Activated naive CD4-positive, alpha-beta T cell treated with anti-CD3 and anti-CD28 coated beads for 36 hours (primary cell): ENCODE data around the gene CNIH4. TPM values are rescaled to one million over a fixed set of nuclear protein-coding genes. Genes with fewer than 3 reads are reported as not detected.

ENCODE experiments used
- CTCF ChIA-PET: fragments of 350-600 bp; sonication (Branson Sonifier 250); formaldehyde crosslinking; loops from one replicate; lab custom pipeline; 2021; ENCODE audit warnings: antibody characterized with exemption; lab: Charles Lee
- DNase-seq: peaks from one replicate; pipeline ENCODE4 v3.0.0-alpha.2; 2020
- H3K27ac Mint-ChIP-seq: one replicate; pipeline ENCODE4 v1.8.0; 2021; ENCODE audit warnings: mild to moderate bottlenecking, mixed read lengths
- H3K27me3 Mint-ChIP-seq: one replicate; pipeline ENCODE4 v1.8.0; 2021; ENCODE audit warnings: low read depth, mixed read lengths
- H3K36me3 Mint-ChIP-seq: one replicate; pipeline ENCODE4 v1.8.0; 2021; ENCODE audit warnings: low read depth, mixed read lengths
- H3K4me1 Mint-ChIP-seq: one replicate; pipeline ENCODE4 v1.8.0; 2021; ENCODE audit warnings: low read depth, mixed read lengths
- H3K4me3 Mint-ChIP-seq: one replicate; pipeline ENCODE4 v1.8.0; 2021; ENCODE audit warnings: mild to moderate bottlenecking, moderate library complexity, mixed read lengths
- H3K9me3 Mint-ChIP-seq: one replicate; pipeline ENCODE4 v1.8.0; 2021; ENCODE audit warnings: mixed read lengths
- intact Hi-C: fragments of 100-400 bp; cut with micrococcal nuclease; formaldehyde crosslinking; loops from one replicate; pipeline ENCODE4 v1.15.1; 2023
- total RNA-seq, 2 experiments: library from RNA; stranded (reverse); gene quantifications; one replicate each; pipeline ENCODE4 v1.2.3, GENCODE V29; 2021

The CNIH4 gene
- total RNA-seq, 2 experiments from 2014 or later, result 34.7 to 35.1 TPM

GRCh38 chr1:224383218-224383617, 26.5 kb downstream of the CNIH4 start:
- Mint-ChIP-seq H3K27ac (no peak overlapping the region), H3K4me1 (peaks cover 71% of the 10 kb centered on the region), H3K36me3 (peaks cover 9% of the 10 kb centered on the region), H3K27me3 (no peaks in the 10 kb centered on the region), H3K9me3 (no peaks in the 10 kb centered on the region), H3K4me3 (no peak overlapping the region)
- intact Hi-C loops, result loop anchor here (2.0 kb wide), 1 partner anchor 50 kb away; no protein-coding TSS in a partner anchor
- DNase-seq, result no peak
- CTCF ChIA-PET, result interaction anchor here (1.6 kb wide), 1 partner anchor 74 kb away, joined by 5 read pairs; no protein-coding TSS in a partner anchor

DNA sequence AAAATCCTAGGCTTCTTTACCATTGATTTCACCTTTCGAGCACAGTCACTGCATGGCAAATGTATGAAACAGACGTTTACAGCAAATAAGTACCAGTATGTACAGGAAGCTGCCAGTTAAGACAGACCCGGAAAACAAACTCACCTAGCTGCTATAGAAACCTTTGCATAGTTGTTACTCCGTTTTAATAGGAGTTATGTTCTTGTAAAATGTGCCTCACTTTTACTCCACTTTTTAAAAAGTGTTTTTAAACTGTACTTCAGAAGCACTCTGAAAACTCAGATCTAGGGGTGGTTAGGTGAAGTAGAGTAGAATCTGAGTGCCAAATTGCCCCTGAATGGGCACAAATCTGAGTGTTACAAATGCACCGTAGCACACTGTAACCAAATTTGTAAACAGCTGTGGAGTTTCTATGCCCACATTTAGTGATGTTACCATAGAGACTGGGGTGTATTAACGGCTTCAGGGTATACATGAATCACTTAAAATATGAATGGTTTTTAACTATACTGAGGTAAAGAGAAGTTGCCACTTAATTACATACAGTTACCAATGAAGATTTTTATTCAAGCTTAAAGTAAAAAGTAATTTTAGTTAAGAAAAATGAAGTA, 30.7 kb downstream of the CNIH4 start:
- Mint-ChIP-seq H3K27me3 (no peaks in the 10 kb centered on the region), H3K9me3 (no peaks in the 10 kb centered on the region), H3K36me3 (peaks cover 34% of the 10 kb centered on the region), H3K27ac (peak overlapping the region; percentile 66), H3K4me3 (no peak overlapping the region), H3K4me1 (peaks cover 38% of the 10 kb centered on the region)
- no peak for DNase-seq
- intact Hi-C loops, result no loop called here
- CTCF ChIA-PET, result interaction anchor here (0.6 to 1.8 kb wide), 3 partner anchors 10 to 70 kb away, joined by 3 to 6 read pairs (median 3); no protein-coding TSS in a partner anchor

GRCh38 chr1:224387943-224388342, 31.3 kb downstream of the CNIH4 start:
- Mint-ChIP-seq H3K27me3 (no peaks in the 10 kb centered on the region), H3K4me1 (peaks cover 39% of the 10 kb centered on the region), H3K36me3 (peaks cover 39% of the 10 kb centered on the region), H3K9me3 (no peaks in the 10 kb centered on the region), H3K4me3 (no peak overlapping the region), H3K27ac (no peak overlapping the region)
- no peak for DNase-seq
- intact Hi-C loops, result no loop called here
- CTCF ChIA-PET, result interaction anchor here (1.1 to 1.8 kb wide), 2 partner anchors 30 to 69 kb away, joined by 3 to 6 read pairs; no protein-coding TSS in a partner anchor

DNA sequence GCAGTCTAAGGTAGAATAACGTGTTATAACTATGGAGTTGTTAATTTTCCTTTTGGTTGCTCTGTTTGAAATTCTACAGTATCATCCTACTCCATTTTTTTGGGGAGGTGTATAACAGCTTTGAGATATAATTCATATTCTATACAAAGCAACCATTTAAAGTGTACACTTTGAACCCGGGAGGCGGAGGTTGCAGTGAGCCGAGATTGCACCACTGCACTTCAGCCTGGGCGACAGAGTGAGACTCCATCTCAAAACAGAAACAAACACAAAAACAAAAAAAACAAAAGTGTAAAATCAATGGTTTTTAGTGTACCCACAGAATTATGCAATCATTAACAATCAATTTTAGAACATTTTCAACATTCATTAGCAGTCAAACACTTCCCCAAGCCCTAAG, 33.8 kb downstream of the CNIH4 start:
- peaks cover 41% of the 10 kb centered on the region for H3K4me1 Mint-ChIP-seq

DNA sequence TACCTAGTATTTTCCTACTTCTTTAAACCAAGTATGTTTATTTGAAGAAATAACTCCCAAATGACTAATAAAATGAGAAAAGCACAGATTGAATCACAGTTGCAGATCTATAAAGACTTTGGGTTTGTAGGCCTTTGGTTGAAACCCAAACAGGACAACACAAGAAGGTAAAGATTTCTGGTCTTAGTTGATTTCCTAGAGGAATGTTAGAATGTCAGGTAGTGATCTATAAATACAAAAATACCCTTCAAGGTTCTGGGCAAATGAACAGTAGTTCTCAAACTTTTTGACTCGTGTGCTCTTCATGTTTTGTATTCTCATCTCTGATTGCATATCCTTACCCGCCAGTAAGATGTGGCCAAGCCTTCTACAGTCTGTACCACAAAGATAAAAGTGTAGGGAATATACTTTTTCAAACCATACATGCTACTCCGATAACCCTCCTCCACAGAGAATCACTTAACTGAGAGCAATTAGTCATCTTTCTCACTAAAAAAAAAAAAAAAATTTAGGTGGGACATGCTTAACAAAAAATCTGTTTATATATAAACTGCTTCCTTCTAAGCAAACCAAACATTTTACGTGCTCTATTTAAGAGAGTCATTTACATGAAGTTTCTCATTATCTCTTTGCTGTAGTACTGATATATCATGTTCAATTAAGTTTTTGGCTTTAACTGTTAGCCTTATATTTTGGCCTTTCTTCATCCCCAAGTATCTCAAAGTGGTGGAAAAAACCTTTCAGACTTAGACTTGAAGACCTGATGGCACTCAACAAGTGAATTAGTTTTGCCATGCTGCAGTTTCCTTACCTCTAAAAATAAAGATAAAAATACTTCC, 36.0 kb downstream of the CNIH4 start:
- H3K4me1 Mint-ChIP-seq, result peaks cover 27% of the 10 kb centered on the region
- no peaks in the 10 kb centered on the region for H3K9me3 Mint-ChIP-seq
- intact Hi-C loops, result loop anchor here (1.0 kb wide), 1 partner anchor 10 kb away; no protein-coding TSS in a partner anchor
- CTCF ChIA-PET, result no interaction called here
- H3K36me3 Mint-ChIP-seq, result peaks cover 58% of the 10 kb centered on the region
- peak overlapping the region; percentile 51 for H3K27ac Mint-ChIP-seq
- H3K27me3 Mint-ChIP-seq, result no peaks in the 10 kb centered on the region
- H3K4me3 Mint-ChIP-seq, result no peak overlapping the region
- DNase-seq, result no peak

More for the DNA sequence above, 33.8 kb downstream of the CNIH4 start:
- Mint-ChIP-seq H3K36me3 (peaks cover 52% of the 10 kb centered on the region), H3K27me3 (no peaks in the 10 kb centered on the region), H3K9me3 (no peaks in the 10 kb centered on the region), H3K4me3 (no peak overlapping the region), H3K27ac (no peak overlapping the region)
- CTCF ChIA-PET, result interaction anchor here (0.9 kb wide), 1 partner anchor 9 kb away, joined by 6 read pairs; no protein-coding TSS in a partner anchor
- no peak for DNase-seq
- intact Hi-C loops, result no loop called here

GRCh38 chr1:224393294-224393693, 36.6 kb downstream of the CNIH4 start:
- no peak overlapping the region for H3K4me3 Mint-ChIP-seq
- H3K4me1 Mint-ChIP-seq, result peaks cover 21% of the 10 kb centered on the region
- H3K27me3 Mint-ChIP-seq, result no peaks in the 10 kb centered on the region
- H3K27ac Mint-ChIP-seq, result no peak overlapping the region
- H3K9me3 Mint-ChIP-seq, result no peaks in the 10 kb centered on the region
- no peak for DNase-seq
- H3K36me3 Mint-ChIP-seq, result peaks cover 58% of the 10 kb centered on the region
- CTCF ChIA-PET, result no interaction called here
- intact Hi-C loops, result no loop called here

DNA sequence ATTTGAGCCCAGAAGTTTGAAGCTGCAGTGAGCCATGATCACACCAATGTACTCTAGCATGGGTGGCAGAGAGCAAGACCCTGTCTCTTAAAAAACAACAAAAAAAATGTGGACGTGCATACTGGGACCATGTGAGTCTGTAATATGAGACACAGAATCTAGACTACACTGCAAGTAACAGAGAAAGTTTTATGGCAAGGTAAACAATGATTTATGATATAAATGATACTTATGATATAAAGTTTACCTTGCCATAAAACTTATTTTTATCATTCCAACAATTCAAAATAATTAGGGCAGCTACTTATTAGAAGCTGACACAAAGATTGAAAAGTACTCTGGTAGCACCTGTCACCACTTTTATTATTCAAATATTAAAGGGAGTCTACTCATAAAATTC, 43.2 kb downstream of the CNIH4 start:
- Mint-ChIP-seq H3K4me1 (peaks cover 16% of the 10 kb centered on the region), H3K36me3 (peaks cover 36% of the 10 kb centered on the region), H3K27me3 (no peaks in the 10 kb centered on the region), H3K4me3 (no peak overlapping the region), H3K9me3 (no peaks in the 10 kb centered on the region), H3K27ac (no peak overlapping the region)
- CTCF ChIA-PET, result interaction anchor here (0.7 to 1.2 kb wide), 3 partner anchors 9 to 1237 kb away, joined by 3 to 6 read pairs (median 3); no protein-coding TSS in a partner anchor
- no peak for DNase-seq
- intact Hi-C loops, result no loop called here

DNA sequence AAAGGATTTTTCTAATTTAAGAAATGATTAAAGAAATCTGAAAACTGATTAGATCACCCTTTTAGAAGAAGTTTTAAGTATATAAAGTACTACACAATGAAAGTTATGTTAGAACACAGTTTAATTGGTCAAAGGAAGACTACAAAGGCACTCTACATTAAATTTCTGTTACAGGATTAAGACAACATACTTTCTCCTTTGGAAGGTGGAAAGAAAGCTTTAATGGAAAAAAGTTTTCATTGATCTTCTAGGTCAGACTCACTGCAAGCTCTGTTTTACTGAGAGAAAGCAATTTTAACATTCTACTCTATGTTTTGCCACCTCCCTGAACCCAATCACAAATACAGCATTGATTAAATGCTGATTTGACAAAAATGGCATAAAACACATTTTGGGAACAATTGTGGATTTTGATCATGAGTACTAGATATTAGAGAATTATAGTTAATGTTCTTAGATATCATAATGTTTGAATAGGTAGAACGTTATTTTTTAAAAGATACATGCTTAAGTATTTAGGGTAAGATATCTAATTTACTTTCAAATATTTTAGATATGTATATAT, 45.9 kb downstream of the CNIH4 start:
- Mint-ChIP-seq H3K27me3 (no peaks in the 10 kb centered on the region), H3K4me1 (peaks cover 13% of the 10 kb centered on the region), H3K36me3 (peaks cover 32% of the 10 kb centered on the region), H3K27ac (no peak overlapping the region), H3K4me3 (no peak overlapping the region), H3K9me3 (no peaks in the 10 kb centered on the region)
- DNase-seq, result no peak
- CTCF ChIA-PET, result no interaction called here
- intact Hi-C loops, result no loop called here

GRCh38 chr1:224404916-224405603, 48.4 kb downstream of the CNIH4 start:
- H3K4me3 Mint-ChIP-seq, result no peak overlapping the region
- H3K27ac Mint-ChIP-seq, result no peak overlapping the region
- no peaks in the 10 kb centered on the region for H3K27me3 Mint-ChIP-seq
- peaks cover 23% of the 10 kb centered on the region for H3K36me3 Mint-ChIP-seq
- H3K9me3 Mint-ChIP-seq, result no peaks in the 10 kb centered on the region
- CTCF ChIA-PET, result interaction anchor here (0.6 to 1.2 kb wide), 4 partner anchors 11 to 253 kb away, joined by 3 to 4 read pairs (median 3); no protein-coding TSS in a partner anchor
- no peak for DNase-seq
- intact Hi-C loops, result no loop called here
- peaks cover 25% of the 10 kb centered on the region for H3K4me1 Mint-ChIP-seq

- intact Hi-C loops, result no loop called here
- Mint-ChIP-seq H3K4me1 (peaks cover 25% of the 10 kb centered on the region), H3K27me3 (no peaks in the 10 kb centered on the region), H3K27ac (no peak overlapping the region), H3K36me3 (peaks cover 23% of the 10 kb centered on the region), H3K4me3 (no peak overlapping the region), H3K9me3 (no peaks in the 10 kb centered on the region)
- DNase-seq, result no peak
- CTCF ChIA-PET, result interaction anchor here (0.6 to 1.0 kb wide), 2 partner anchors 11 to 254 kb away, joined by 3 read pairs; no protein-coding TSS in a partner anchor
These were observed 48.9 kb downstream of the CNIH4 start for GRCh38 chr1:224405604-224405970.

DNA sequence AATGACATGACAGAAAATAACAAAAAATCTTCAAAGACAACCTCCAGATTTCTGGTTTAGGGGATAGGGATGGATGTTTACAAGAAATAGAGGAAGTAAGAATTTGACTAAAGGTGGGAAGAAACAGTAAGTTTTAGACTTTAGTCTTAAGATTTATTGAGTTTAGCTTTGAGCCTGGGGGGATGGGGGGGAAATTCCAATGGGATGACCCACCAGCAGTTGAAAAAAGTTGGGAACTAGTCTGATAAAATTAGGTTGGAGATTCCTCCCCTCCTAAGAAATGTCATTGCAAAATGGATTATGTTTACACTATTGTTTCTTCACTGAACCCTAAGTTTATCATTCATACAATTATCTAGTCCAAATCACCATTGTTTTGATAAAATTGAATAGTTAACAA, 49.5 kb downstream of the CNIH4 start:
- Mint-ChIP-seq H3K9me3 (no peaks in the 10 kb centered on the region), H3K36me3 (peaks cover 19% of the 10 kb centered on the region), H3K4me1 (peaks cover 23% of the 10 kb centered on the region), H3K27me3 (no peaks in the 10 kb centered on the region), H3K27ac (no peak overlapping the region), H3K4me3 (no peak overlapping the region)
- CTCF ChIA-PET, result no interaction called here
- intact Hi-C loops, result no loop called here
- DNase-seq, result no peak
